GM10248 (cell line): ENCODE data around the gene KDM4C.

Experiments used
- CTCF ChIA-PET: fragments of 300-600 bp; sonication (Branson Sonifier 250); formaldehyde crosslinking; extraction: SDS; loops from one replicate; lab custom pipeline; 2021; ENCODE audit warnings: antibody characterized with exemption; lab: Yijun Ruan, JAX
- POLR2A ChIA-PET: fragments of 350-650 bp; sonication (Branson Sonifier 250); formaldehyde crosslinking; extraction: SDS; loops from one replicate; lab custom pipeline; 2020; ENCODE audit warnings: antibody characterized with exemption; lab: Yijun Ruan, JAX
- DNase-seq: peaks from one replicate; pipeline ENCODE4 v3.0.0; 2012; ENCODE audit errors: extremely low spot score
- CTCF ChIP-seq: IDR thresholded peaks from 2 replicates; pipeline ENCODE4 v1.5.1; 2012; ENCODE audit warnings: mild to moderate bottlenecking, low read depth; ENCODE audit errors: extremely low read depth, missing control alignments, control extremely low read depth

The KDM4C gene

GRCh38 chr9:6811436-6811835, 53.7 kb downstream of the KDM4C start:
- POLR2A ChIA-PET = no interaction called here
- CTCF ChIA-PET = interaction anchor here (1.5 to 1.8 kb wide), 2 partner anchors 13 to 15 kb away, joined by 4 to 5 read pairs; no protein-coding TSS in a partner anchor
- TF ChIP-seq CTCF = no peak
- no peak for DNase-seq

GRCh38 chr9:6816581-6816980, 58.8 kb downstream of the KDM4C start:
- ChIA-PET CTCF (interaction anchor here (1.3 to 6.9 kb wide), 2 partner anchors 11 to 12 kb away, joined by 5 to 47 read pairs; no protein-coding TSS in a partner anchor), POLR2A (no interaction called here)
- no peak for DNase-seq
- TF ChIP-seq CTCF = no peak

DNA sequence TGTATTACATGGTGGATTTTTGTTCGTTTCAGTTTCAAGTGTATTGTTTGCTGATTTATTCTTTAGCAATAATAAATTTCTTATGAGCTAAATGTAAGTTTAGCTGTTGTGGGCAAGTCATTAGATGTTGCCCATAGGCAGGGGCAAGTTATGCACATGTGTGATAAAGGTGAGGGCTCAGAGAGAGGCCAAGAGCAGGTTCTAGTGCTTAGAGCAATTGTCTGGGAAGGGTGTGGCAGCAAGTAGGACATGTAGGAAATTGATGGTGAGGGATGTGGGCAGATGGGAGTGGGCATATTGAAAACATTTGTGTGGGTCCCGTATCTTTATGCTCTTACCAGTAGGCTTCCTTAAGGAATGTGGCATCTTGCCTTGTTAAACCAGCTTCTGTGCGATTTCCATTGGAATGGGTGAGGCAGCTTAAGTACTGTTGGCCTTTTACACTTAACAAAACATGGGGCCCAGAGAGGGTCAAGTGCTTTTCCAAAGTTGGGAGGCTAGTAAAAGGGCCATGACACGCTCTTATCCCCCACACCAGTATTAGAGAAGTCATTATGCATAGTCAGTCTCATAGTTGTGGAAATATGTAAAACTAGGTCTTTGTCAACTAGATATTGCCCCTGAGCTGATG, 60.6 kb downstream of the KDM4C start:
- no peak for DNase-seq
- CTCF ChIA-PET = interaction anchor here (1.3 to 6.9 kb wide), 2 partner anchors 9 to 13 kb away, joined by 3 to 47 read pairs; no protein-coding TSS in a partner anchor
- POLR2A ChIA-PET = no interaction called here
- TF ChIP-seq CTCF = no peak

DNA sequence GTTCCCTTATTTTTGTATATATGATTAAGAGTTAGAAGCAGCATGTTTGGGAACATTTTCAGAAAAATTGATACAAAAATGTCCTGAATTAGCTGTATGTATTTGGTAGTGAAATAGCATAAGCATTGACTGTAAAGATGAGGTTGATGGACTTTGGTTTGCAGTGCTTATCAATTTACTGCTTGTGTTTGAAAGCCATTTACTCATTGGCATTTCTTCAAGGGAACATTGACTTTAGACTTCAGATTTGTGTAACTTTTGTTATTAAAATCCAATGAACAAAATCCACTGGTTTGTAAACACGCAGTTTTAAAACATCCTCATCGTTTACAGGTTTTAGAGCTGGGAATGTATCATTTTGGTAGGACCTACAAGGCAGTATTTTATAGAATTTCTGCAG, 61.3 kb downstream of the KDM4C start:
- ChIA-PET CTCF (interaction anchor here (1.3 to 6.9 kb wide), 2 partner anchors 9 to 13 kb away, joined by 3 to 47 read pairs; no protein-coding TSS in a partner anchor), POLR2A (no interaction called here)
- no peak for DNase-seq
- no peak for TF ChIP-seq CTCF

DNA sequence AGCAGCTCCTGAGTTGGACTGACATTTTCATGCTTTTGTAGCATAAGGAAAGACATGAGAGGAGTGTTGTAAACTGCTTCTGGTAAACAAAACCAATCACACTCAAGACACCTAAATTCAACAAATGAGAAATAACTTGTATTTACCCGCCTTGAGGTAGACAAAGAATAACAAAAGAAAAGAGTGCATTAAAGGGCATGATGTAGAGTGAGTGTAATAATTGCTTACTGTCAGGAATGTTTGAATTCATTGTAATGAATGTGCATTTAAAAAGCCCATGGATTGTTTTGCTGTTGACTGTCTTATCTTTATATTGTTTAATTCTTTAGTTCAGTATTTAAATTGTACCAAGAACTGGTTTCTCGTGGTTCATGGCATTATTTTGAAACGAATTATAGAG, 61.8 kb downstream of the KDM4C start:
- CTCF ChIA-PET = interaction anchor here (1.3 to 6.9 kb wide), 2 partner anchors 8 to 12 kb away, joined by 3 to 47 read pairs; no protein-coding TSS in a partner anchor

DNA sequence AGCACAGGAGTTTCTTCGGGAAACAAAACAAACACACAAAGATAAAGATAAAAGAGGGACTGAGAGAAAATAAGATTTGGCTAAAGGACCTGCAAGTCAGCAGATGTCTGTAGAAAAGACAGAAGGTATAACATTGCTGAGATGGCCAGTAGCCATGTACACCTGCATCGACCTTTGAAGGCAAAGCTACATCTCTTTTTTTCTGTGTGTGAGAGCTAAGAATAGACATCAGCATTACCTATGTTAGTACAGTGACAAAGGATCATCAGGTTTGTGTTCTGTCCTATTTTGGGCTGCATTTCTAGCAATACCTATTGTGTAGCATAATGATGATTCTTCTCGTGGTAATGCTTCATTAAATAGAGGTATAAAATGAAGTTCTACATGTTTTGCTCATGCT, 64.9 kb downstream of the KDM4C start:
- TF ChIP-seq CTCF = no peak
- POLR2A ChIA-PET = interaction anchor here (0.5 kb wide), 1 partner anchor 63 kb away, joined by 3 read pairs; no protein-coding TSS in a partner anchor
- no peak for DNase-seq
- CTCF ChIA-PET = interaction anchor here (1.4 to 1.9 kb wide), 2 partner anchors 9 to 14 kb away, joined by 4 to 7 read pairs; no protein-coding TSS in a partner anchor

More for the DNA sequence above, 61.8 kb downstream of the KDM4C start:
- no peak for DNase-seq
- TF ChIP-seq CTCF = no peak
- POLR2A ChIA-PET = no interaction called here
